NCI-H510A treated with DMSO at 0.1 percent for 48 hours (cell line): ENCODE data around the gene GSG1L.
"Not testable (repeated sequence)": the region's sequence is repeated elsewhere in the genome, so short reads cannot be mapped to it uniquely, and the experiment has no call there.

Experiments
- DNase-seq: peaks from one replicate; lab custom pipeline; 2025; lab: John Stamatoyannopoulos, UW

The GSG1L gene

DNA sequence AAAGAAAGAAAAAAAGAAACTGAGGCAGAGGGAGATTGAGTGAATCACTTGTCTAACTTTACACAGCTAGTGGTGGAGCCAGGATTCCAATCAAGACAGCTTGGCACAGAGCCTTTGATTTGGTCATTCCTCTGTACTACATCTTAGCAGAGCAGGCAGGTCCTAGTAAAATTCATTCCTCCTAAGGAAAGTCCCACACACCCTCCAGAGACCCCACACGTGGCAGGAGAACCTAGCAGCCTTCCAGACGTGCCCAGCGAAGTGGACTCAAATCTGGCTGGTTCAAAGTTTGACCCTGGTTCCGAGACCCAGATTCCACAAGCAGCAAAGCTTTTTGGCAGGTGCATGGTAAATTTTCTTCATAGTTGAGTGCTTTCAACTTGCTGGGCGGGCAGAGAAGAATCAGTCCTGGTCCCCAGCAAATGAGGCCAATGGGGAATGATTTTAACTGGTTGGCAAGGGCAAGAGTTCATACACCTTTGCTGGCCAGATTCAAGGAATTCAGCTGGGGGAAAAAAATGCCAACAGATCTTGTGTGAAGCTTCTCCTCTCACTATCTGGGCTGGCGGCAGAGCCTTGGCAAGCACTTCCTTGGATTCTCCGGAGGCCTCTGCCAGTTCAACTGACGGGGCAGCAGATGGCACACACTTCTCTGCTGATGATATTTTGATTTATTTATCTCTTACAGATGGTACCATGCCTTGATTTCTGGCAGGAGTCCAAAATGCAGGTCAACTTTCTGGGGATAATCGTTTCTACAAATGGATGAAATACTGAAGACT is 82.4 kb downstream of the GSG1L start:
- no peak for DNase-seq

DNA sequence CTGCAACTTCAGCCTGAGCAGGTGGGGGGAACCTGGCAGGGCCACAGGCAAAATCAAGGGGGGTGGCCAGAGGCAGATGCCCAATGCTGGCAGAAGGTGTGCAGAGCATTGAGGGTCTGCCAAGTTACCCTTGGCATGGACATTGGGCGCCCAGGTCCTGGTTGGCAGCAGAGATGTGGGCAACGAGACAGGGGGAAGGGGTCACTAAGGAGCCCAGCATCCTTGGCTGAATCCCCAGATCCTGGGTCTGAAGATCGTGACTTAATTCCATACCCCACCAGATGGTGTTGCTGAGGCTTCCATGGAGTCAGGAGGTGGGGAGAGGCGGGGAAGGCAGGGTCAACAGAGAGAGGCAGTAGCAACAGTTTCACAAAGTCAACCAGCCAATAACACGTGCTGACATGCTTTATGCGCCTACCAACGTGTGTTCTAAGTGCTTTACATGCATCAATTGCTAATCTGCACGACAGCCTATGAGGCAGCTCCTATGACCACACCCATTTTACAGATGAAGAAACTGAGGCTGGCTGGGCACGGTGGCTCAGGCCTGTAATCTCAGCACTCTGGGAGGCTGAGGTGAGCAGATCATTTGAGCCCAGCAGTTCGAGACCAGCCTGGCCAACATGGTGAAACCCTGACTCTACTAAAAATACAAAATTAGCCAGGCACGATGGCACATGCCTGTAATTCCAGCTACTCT is 83.3 kb downstream of the GSG1L start:
- no peak for DNase-seq

DNA sequence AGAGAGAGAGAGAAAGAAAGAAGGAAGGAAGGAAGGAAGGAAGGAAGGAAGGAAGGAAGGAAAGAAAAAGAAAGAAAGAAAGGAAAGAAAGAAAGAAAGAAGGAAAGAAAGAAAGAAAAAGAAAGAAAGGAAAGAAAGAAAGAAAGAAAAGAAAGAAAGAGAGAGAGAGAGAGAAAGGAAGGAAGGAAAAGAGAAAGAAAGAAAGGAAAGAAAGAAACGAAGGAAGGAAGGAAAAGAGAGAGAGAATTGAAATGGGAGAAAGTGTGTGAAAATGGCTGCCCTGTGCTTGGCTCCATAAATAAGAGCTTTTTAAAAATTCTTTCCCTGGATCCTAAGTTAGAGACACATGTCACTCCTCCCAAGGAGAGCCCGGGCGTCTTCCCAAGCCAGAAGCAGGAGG is 83.8 kb downstream of the GSG1L start:
- DNase-seq: not testable (repeated sequence)

- DNase-seq: no peak
Observed at GRCh38 chr16:27978876-27979275, 84.6 kb downstream of the GSG1L start.

DNA sequence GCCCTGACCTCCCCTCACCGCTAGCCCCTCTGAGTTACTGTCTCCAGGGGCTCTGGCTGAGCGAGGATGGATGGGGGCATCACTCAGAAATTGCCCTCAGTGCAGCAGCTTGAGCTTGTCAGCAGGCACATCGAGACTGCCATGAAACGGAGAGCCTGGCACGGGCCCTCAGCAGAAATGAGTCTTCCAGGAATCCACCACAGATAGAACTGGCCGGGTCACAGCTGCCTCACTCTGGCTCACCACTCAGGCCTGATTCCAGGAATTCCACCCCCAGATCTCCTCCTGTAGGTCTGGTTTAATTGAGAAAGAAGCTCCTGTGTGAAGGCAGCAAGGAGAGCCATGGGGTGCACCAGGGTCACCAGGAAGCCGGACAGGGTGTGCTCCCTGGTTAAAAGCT is 85.5 kb downstream of the GSG1L start:
- no peak for DNase-seq

GRCh38 chr16:27976990-27977389 is 86.5 kb downstream of the GSG1L start:
- DNase-seq: no peak

GRCh38 chr16:27974896-27975540 is 88.5 kb downstream of the GSG1L start:
- DNase-seq: no peak

- DNase-seq: no peak
Observed at GRCh38 chr16:27973678-27974077, 89.8 kb downstream of the GSG1L start.

GRCh38 chr16:27972500-27972899 is 91.0 kb downstream of the GSG1L start:
- peak; percentile 81 for DNase-seq

- no peak for DNase-seq
Observed at GRCh38 chr16:27969574-27969973, 93.9 kb downstream of the GSG1L start.

- no peak for DNase-seq
Observed at GRCh38 chr16:27967169-27967568, 96.3 kb downstream of the GSG1L start.

DNA sequence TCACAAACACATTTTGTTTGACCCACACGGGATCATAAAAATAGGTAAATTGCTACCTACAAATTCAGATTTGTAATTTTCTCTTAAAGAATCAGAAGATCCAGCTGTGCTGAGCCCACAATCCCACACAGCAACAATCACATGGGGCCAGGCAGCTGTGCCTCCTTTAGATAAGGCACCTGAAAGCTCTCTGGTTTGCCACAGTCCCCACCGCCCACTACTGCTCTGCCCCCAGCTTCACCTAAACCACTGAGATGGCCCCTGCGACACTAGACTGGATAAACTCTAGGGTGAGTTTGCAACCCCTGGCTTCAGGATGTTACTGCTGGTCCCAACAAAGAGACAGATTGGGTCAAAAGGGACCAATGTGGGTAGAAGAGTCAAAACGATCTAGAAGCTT is 96.8 kb downstream of the GSG1L start:
- no peak for DNase-seq

DNA sequence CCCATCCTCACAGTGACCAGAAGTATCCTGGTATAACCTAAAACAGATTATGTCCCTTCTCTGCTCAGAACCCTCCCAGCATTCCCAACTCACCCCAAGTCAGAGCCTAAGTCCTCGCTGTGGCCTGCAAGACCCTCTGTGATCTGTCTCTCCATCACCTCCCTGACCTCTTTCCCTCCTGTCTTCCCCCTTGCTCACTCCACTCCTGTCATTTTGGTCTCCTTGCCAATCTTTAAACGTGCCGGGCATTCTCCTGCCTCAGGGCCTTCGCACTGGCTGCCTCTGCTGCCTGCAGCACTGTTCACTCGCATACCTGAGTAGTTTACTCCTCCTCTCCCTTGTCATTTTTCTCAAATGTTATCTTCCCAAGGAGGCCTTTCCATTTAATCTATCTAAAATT is 97.7 kb downstream of the GSG1L start:
- no peak for DNase-seq

GRCh38 chr16:27963471-27963965 is 100.0 kb downstream of the GSG1L start:
- no peak for DNase-seq

DNA sequence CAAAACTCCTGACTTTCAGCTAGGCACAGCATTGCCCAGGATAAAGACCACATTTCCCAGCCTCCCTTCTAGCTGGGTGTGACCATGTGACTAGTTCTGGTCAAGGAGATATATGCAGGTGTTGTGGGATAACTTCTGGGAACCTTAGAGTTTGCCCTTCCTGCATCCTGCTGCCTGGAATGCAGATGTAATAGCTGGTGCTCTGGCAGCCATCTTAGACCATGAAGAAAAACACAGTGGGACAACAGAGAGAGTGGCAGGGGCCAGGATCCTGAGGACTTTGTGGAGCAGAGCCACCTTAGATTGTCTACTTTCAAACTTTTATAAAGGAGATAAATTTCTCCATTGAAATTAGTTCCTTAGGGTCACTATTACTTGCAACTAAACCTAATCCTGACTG is 101.3 kb downstream of the GSG1L start:
- DNase-seq: no peak

DNA sequence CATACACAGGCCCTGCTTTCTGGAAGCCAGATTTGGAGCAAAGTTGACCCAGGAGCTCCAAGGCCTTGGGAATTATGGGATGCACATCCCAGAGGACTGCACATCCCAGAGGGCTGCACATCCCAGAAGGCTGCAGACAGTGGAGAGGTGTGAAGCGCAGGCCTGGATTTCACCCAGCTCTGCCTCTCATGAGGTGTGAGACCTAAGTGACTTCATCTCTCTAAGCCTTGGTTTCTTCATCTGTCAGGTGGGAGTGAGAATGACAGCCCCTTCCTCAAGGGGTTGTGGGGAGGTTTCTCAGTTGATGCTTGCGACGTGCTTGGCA is 102.3 kb downstream of the GSG1L start:
- no peak for DNase-seq

- no peak for DNase-seq
Observed at GRCh38 chr16:27960619-27961295, 102.8 kb downstream of the GSG1L start.

GRCh38 chr16:27959914-27960313 is 103.6 kb downstream of the GSG1L start:
- DNase-seq: no peak

GRCh38 chr16:27954191-27954590 is 109.3 kb downstream of the GSG1L start:
- no peak for DNase-seq

DNA sequence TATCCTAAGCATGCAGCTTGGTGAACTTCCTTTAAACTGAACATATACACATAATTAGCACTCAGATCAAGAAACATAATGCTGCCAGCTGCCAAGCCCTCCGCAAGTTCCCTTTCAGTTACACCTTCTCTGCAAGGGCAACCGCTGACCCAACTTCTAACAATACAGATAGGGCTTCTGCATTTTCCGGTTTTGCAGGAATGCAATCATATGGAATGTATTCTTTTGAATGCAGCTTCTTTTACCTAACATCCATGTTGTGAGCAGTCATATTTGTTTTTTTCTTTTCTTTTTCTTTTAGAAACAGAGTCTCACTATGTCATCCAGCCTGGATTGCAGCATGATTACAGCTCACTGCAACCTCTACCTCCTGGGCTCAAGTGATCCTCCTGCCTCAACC is 110.7 kb downstream of the GSG1L start:
- DNase-seq: no peak

DNA sequence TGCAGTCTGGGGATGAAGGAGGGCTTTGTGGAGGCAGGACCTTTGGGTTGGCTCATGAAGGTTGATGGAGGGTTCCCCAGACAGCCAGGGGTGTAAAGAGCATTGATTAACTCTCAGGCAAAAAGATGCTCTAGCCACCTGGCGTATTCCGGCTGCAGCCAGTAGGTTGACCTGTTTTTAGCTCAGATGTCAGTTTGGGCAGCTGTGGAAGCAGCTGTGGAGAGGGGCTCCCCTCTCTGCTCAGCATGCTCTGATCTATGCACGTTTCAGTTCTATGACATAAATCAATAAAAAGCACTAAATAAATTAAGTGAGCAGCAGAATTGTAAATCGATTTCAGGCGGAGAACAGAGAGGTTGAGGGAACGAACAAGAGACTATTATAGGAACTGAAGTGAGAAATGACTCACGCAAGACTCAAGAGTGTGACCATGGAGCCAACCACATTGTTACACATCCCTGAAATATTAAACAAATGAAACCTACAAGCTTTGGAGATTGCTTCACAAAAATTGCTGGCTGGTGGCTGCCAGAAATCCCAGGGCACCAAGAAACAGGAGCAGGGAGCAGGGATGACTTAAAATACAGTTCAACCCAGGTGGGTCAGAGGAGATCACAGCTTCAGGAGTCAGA is 111.9 kb downstream of the GSG1L start:
- DNase-seq: no peak
